HepG2 (cell line): ENCODE measurements around the gene LILRB4. TPM values are rescaled to one million over a fixed set of nuclear protein-coding genes. Genes with fewer than 3 reads are reported as not detected.

Experiments used
- AFF4 ChIP-seq: sonication (generic); formaldehyde crosslinking; IDR thresholded peaks from 2 replicates; pipeline ENCODE4 v1.4.0; 2020; ENCODE audit warnings: missing genetic modification reagents
- ATRX ChIP-seq: sonication (generic); formaldehyde crosslinking; IDR thresholded peaks from 2 replicates; pipeline ENCODE4 v1.4.0; 2020; ENCODE audit warnings: missing genetic modification reagents, borderline replicate concordance
- DPF2 ChIP-seq: sonication (generic); formaldehyde crosslinking; IDR thresholded peaks from 2 replicates; pipeline ENCODE4 v1.4.0; 2020; ENCODE audit warnings: mild to moderate bottlenecking, low read depth, missing genetic modification reagents, borderline replicate concordance
- EZH2 ChIP-seq: conservative IDR thresholded peaks from 2 replicates; pipeline ENCODE4 v1.6.1; 2012; ENCODE audit warnings: mild to moderate bottlenecking, low read depth, low read length, moderate library complexity
- FOXJ3 ChIP-seq: sonication (generic); formaldehyde crosslinking; IDR thresholded peaks from 2 replicates; pipeline ENCODE4 v1.4.0; 2020; ENCODE audit warnings: missing genetic modification reagents, mild to moderate bottlenecking, borderline replicate concordance
- HNRNPLL ChIP-seq: fragments of 200-400 bp; formaldehyde crosslinking; IDR thresholded peaks from 2 replicates; pipeline ENCODE4 v1.6.1; 2017; ENCODE audit warnings: mild to moderate bottlenecking, low read depth, low read length; ENCODE audit not compliant: poor library complexity, severe bottlenecking
- KDM1A ChIP-seq: IDR thresholded peaks from 2 replicates; pipeline ENCODE4 v1.6.1; 2016; ENCODE audit warnings: missing compliant biosample characterization
- KDM4B ChIP-seq: sonication (generic); formaldehyde crosslinking; IDR thresholded peaks from 2 replicates; pipeline ENCODE4 v1.4.0; 2020; ENCODE audit warnings: missing genetic modification reagents
- KLF11 ChIP-seq: IDR thresholded peaks from 2 replicates; pipeline ENCODE4 v1.6.1; 2016; ENCODE audit warnings: missing compliant biosample characterization
- NCOA1 ChIP-seq: sonication (generic); formaldehyde crosslinking; IDR thresholded peaks from 2 replicates; pipeline ENCODE4 v1.9.0; 2021; ENCODE audit warnings: missing genetic modification reagents
- POLR2A ChIP-seq, 2 experiments: IDR thresholded peaks; 2 replicates each; pipeline ENCODE4 v1.6.1; 2011; ENCODE audit warnings: low read depth in 2 of 2, low read length in 2 of 2, mild to moderate bottlenecking in 1 of 2, moderate library complexity in 1 of 2; ENCODE audit not compliant: insufficient read depth in 1 of 2
- RARG ChIP-seq: sonication (generic); formaldehyde crosslinking; IDR thresholded peaks from 2 replicates; pipeline ENCODE4 v1.4.0; 2020; ENCODE audit warnings: low read depth, mild to moderate bottlenecking, missing genetic modification reagents
- RFX1 ChIP-seq: fragments of 450-650 bp; IDR thresholded peaks from 2 replicates; pipeline ENCODE4 v1.6.1; 2017
- SMARCC2 ChIP-seq: fragments of 450-650 bp; IDR thresholded peaks from 2 replicates; pipeline ENCODE4 v1.6.1; 2017; ENCODE audit warnings: antibody characterized with exemption, mild to moderate bottlenecking
- SMARCE1 ChIP-seq: fragments of 450-650 bp; IDR thresholded peaks from 2 replicates; pipeline ENCODE4 v1.6.1; 2017; ENCODE audit warnings: borderline replicate concordance
- SRSF1 ChIP-seq: fragments of 200-400 bp; formaldehyde crosslinking; optimal IDR thresholded peaks from 2 replicates; pipeline ENCODE3; 2017; ENCODE audit warnings: mild to moderate bottlenecking, low read depth, low read length, moderate library complexity
- TEF ChIP-seq: sonication (generic); formaldehyde crosslinking; IDR thresholded peaks from 2 replicates; pipeline ENCODE4 v1.5.0; 2020; ENCODE audit warnings: missing genetic modification reagents
- TGIF2 ChIP-seq: IDR thresholded peaks from 2 replicates; pipeline ENCODE4 v1.6.1; 2016; ENCODE audit warnings: control low read depth, missing compliant biosample characterization
- ZBTB33 ChIP-seq: sonication (generic); formaldehyde crosslinking; IDR thresholded peaks from 2 replicates; pipeline ENCODE4 v1.4.0; 2020; ENCODE audit warnings: missing genetic modification reagents
- ZMYM2 ChIP-seq: sonication (generic); formaldehyde crosslinking; IDR thresholded peaks from 2 replicates; pipeline ENCODE4 v1.8.0; 2022; ENCODE audit warnings: mild to moderate bottlenecking, missing genetic modification reagents
- ZNF282 ChIP-seq: fragments of 450-650 bp; IDR thresholded peaks from 2 replicates; pipeline ENCODE4 v1.6.1; 2018; ENCODE audit not compliant: partially characterized antibody
- ZNF503 ChIP-seq: sonication (generic); formaldehyde crosslinking; IDR thresholded peaks from 2 replicates; pipeline ENCODE4 v1.4.0; 2020; ENCODE audit warnings: missing genetic modification reagents
- ZNF547 ChIP-seq: sonication (generic); formaldehyde crosslinking; IDR thresholded peaks from 2 replicates; pipeline ENCODE4 v1.5.1; 2020; ENCODE audit warnings: mild to moderate bottlenecking, missing genetic modification reagents
- ZNF850 ChIP-seq: sonication (generic); formaldehyde crosslinking; conservative IDR thresholded peaks from 2 replicates; pipeline ENCODE4 v1.9.0; 2021; ENCODE audit warnings: mild to moderate bottlenecking, missing genetic modification reagents
- polyA plus RNA-seq, 8 experiments: library from polyadenylated mRNA; depleted of rRNA in 3 of 8; stranded (reverse) in 7 of 8; unstranded in 1 of 8; fragments of >200 nt; fragmentation: Illumina TruSeq in 4 of 8; extraction: Trizol in 4 of 8; gene quantifications; 2 replicates each; pipeline versions ENCODE4 v1.2.1 to v1.2.3, GENCODE V29; 2011 to 2016; ENCODE audit warnings: low read depth in 4 of 8, missing spikeins in 1 of 8, mixed read lengths in 1 of 8; ENCODE audit not compliant: insufficient read depth in 1 of 8
- total RNA-seq, 5 experiments: library from RNA; depleted of rRNA; stranded (reverse); fragments of >200 nt; fragmentation: Illumina TruSeq; extraction: Trizol; gene quantifications; 2 replicates each; pipeline ENCODE4 v1.2.3, GENCODE V29; 2016; ENCODE audit warnings: low read depth in 1 of 5

LILRB4 gene
- total and polyA plus RNA-seq, 2 of the 13 experiments (the other 11 are each of a cell fraction or from before 2014, with no cell fraction given), result not detected

- no peak for TF ChIP-seq ATRX (CRISPR knock-in tag)
- peak; percentile 85 for TF ChIP-seq TGIF2 (CRISPR knock-in tag)
- no peak for TF ChIP-seq RARG
- TF ChIP-seq HNRNPLL, result no peak
- TF ChIP-seq SMARCE1, result no peak
- no peak for TF ChIP-seq ZNF282
- TF ChIP-seq KDM4B (CRISPR knock-in tag), result peak; percentile 86
- TF ChIP-seq AFF4, result no peak
- no peak for TF ChIP-seq ZNF850 (CRISPR knock-in tag)
- no peak for TF ChIP-seq ZMYM2
- TF ChIP-seq NCOA1, result no peak
- no peak for TF ChIP-seq ZNF503 (CRISPR knock-in tag)
- TF ChIP-seq SRSF1, result no peak
- TF ChIP-seq ZBTB33, result no peak
- no peak for TF ChIP-seq DPF2
- no peak for TF ChIP-seq POLR2A (IDR thresholded peaks at IDR 0.05; ENCODE audit: insufficient read depth in 1 of 2, low read depth in 2 of 2, low read length in 2 of 2)
- no peak for TF ChIP-seq EZH2
- TF ChIP-seq TEF (CRISPR knock-in tag), result no peak
- TF ChIP-seq KDM1A (CRISPR knock-in tag), result no peak
- TF ChIP-seq RFX1, result no peak
- peak; percentile 87; the same call in 1 of the 2 replicates for TF ChIP-seq KLF11 (CRISPR knock-in tag)
- TF ChIP-seq FOXJ3 (CRISPR knock-in tag), result no peak
- no peak for TF ChIP-seq ZNF547 (CRISPR knock-in tag)
- no peak for TF ChIP-seq SMARCC2
Observed at GRCh38 chr19:54684527-54684926, 21.7 kb downstream of the LILRB4 start (continued).
